Small intestine (tissue), 7 donors: ENCODE measurements around the gene APBB2. TPM values are rescaled to one million over a fixed set of nuclear protein-coding genes. Genes with fewer than 3 reads are reported as not detected.

Experiments
- DNase-seq, 2 donors: peaks; one replicate each; pipeline versions ENCODE4 v3.0.0 to v3.0.0-alpha.2; 2013
- FAIRE-seq: peaks from 2 replicates; lab custom pipeline; 2012; peaks lifted over from hg19 to GRCh38; lab: Jason Lieb, UNC
- H3K27ac ChIP-seq, 3 donors: one replicate each; pipeline ENCODE4 v1.5.1; 2013; ENCODE audit warnings: low read length in 2 of 3, mild to moderate bottlenecking in 2 of 3, control low read depth in 1 of 3, inconsistent platforms in 1 of 3, low read depth in 1 of 3, moderate library complexity in 1 of 3
- H3K27me3 ChIP-seq, 3 donors: one replicate each; pipeline ENCODE4 v1.6.1; 2013; ENCODE audit warnings: low read length in 3 of 3, inconsistent platforms in 1 of 3; ENCODE audit not compliant: control insufficient read depth in 3 of 3, insufficient read depth in 3 of 3
- H3K36me3 ChIP-seq, 3 donors: one replicate each; pipeline ENCODE4 v1.6.1; 2013; ENCODE audit warnings: low read length in 3 of 3, inconsistent platforms in 1 of 3, low read depth in 1 of 3, mild to moderate bottlenecking in 1 of 3, moderate library complexity in 1 of 3; ENCODE audit not compliant: control insufficient read depth in 3 of 3, insufficient read depth in 2 of 3
- H3K4me1 ChIP-seq, 3 donors: one replicate each; pipeline ENCODE4 v1.6.1; 2013; ENCODE audit warnings: low read length in 2 of 3, inconsistent platforms in 1 of 3, low read depth in 1 of 3, mild to moderate bottlenecking in 1 of 3, moderate library complexity in 1 of 3; ENCODE audit not compliant: control insufficient read depth in 3 of 3, insufficient read depth in 2 of 3
- H3K4me3 ChIP-seq, 3 donors: one replicate each; pipeline ENCODE4 v1.5.1; 2013; ENCODE audit warnings: low read length in 3 of 3, control low read depth in 1 of 3, inconsistent platforms in 1 of 3, low read depth in 1 of 3, mild to moderate bottlenecking in 1 of 3, moderate library complexity in 1 of 3
- H3K9me3 ChIP-seq, 2 donors: one replicate each; pipeline ENCODE4 v1.6.1; 2013; ENCODE audit warnings: low read depth in 1 of 2, low read length in 1 of 2; ENCODE audit not compliant: control insufficient read depth in 2 of 2, insufficient read depth in 1 of 2
- WGBS, 3 donors: extraction: QIAGEN DNeasy Blood & Tissue Kit; methylation state at CpG; one replicate each; pipeline ENCODE4 v1.1.7; 2013; 5-methylcytosine and 5-hydroxymethylcytosine counted together
- polyA plus RNA-seq, 4 donors: library from polyadenylated mRNA; stranded (reverse) in 3 of 4; unstranded in 1 of 4; fragments of 200-250 nt in 3 of 4; fragments of 120-200 nt in 1 of 4; gene quantifications; one replicate each; pipeline versions ENCODE4 v1.2.1 to v1.2.3, GENCODE V29; 2013
- donor health status: healthy with polysubstance abuse.
- donor health status: control.
- donor health status: control.
- donor health status: Bipolar disorder and iron deficiency.
- donor health status: healthy.

APBB2 gene
- polyA plus RNA-seq, 4 donors = 4.5 to 19.8 (median 8.9) TPM

- Histone ChIP-seq H3K27ac (no peak overlapping the region), H3K4me1 (no peaks in the 10 kb centered on the region), H3K4me3 (no peak overlapping the region), H3K9me3 (peaks cover 0 to 7% of the 10 kb centered on the region in 2 donors), H3K36me3 (peaks cover 0 to 26% (median 0%) of the 10 kb centered on the region in 3 donors), H3K27me3 (no peaks in the 10 kb centered on the region)
- FAIRE-seq (no peak), DNase-seq (no peak)
- 79 to 84% (median 83%) methylated on average over 2 of the region's 2 CpGs for WGBS, 3 donors
Observed at GRCh38 chr4:40782876-40783275, 431.5 kb downstream of the APBB2 start.

GRCh38 chr4:40778090-40778489 is 436.3 kb downstream of the APBB2 start:
- FAIRE-seq (no peak), DNase-seq (no peak)
- no peaks in the 10 kb centered on the region for H3K27me3 ChIP-seq
- H3K4me1 ChIP-seq = no peaks in the 10 kb centered on the region
- no peak overlapping the region for H3K4me3 ChIP-seq
- 89 to 100% (median 96%) methylated on average over 1 of the region's 1 CpG for WGBS, 3 donors
- no peak overlapping the region for H3K27ac ChIP-seq
- peaks cover 0 to 37% (median 2%) of the 10 kb centered on the region in 3 donors for H3K36me3 ChIP-seq
- peaks cover 0 to 18% of the 10 kb centered on the region in 2 donors for H3K9me3 ChIP-seq

- Histone ChIP-seq H3K4me1 (no peaks in the 10 kb centered on the region), H3K27ac (no peak overlapping the region), H3K27me3 (no peaks in the 10 kb centered on the region), H3K9me3 (no peaks in the 10 kb centered on the region), H3K36me3 (peaks cover 0 to 11% (median 0%) of the 10 kb centered on the region in 3 donors), H3K4me3 (no peak overlapping the region)
- FAIRE-seq (no peak), DNase-seq (no peak)
- 80 to 88% (median 84%) methylated on average over 1 of the region's 1 CpG for WGBS, 3 donors
Observed at GRCh38 chr4:40769266-40769665, 445.1 kb downstream of the APBB2 start.

GRCh38 chr4:40763228-40763716 is 451.1 kb downstream of the APBB2 start:
- no peak for FAIRE-seq

More at GRCh38 chr4:40763228-40763716, 451.1 kb downstream of the APBB2 start:
- DNase-seq = peak in 1 of 2 donors; percentile 3
- Histone ChIP-seq H3K4me1 (no peaks in the 10 kb centered on the region), H3K4me3 (no peak overlapping the region), H3K27ac (no peak overlapping the region), H3K27me3 (no peaks in the 10 kb centered on the region), H3K36me3 (peaks cover 0 to 9% (median 0%) of the 10 kb centered on the region in 3 donors), H3K9me3 (no peaks in the 10 kb centered on the region)
- WGBS, 3 donors = 61 to 75% (median 69%) methylated on average over 3 of the region's 3 CpGs

Other genes with a start within 250 kb of the APBB2 start
- 100 to 1,000 TPM in 1 of 4 donors, 1 to 10 TPM in 2, not detected in 1; 5.4 to 134 (median 7.3) TPM for gene UCHL1, start 42.4 kb upstream of the APBB2 start, polyA plus RNA-seq